Heart right ventricle (tissue), 16 donors: ENCODE measurements around the gene CHTOP. TPM values are rescaled to one million over a fixed set of nuclear protein-coding genes. Genes with fewer than 3 reads are reported as not detected.
A peak's percentile ranks its signal among the peaks of the same experiment; 100 is the strongest.
"Not testable (repeated sequence)": the region's sequence is repeated elsewhere in the genome, so short reads cannot be mapped to it uniquely, and the experiment has no call there.

Experiments
- ATAC-seq, 8 donors: fragments of 200-7000 bp; cut with Tn5 transposase; one replicate each; pipeline ENCODE4 v1.9.1; 2020; ENCODE audit warnings: mild to moderate bottlenecking in 8 of 8, moderate library complexity in 8 of 8, moderate number of reproducible peaks in 1 of 8
- DNase-seq, 2 donors: peaks; one replicate each; pipeline ENCODE4 v3.0.0-alpha.2; 2020
- H3K27ac ChIP-seq, 10 donors: fragments of 200-600 bp; sonication (generic) in 2 of 10; one replicate each; pipeline versions ENCODE4 v1.5.0 to v1.8.0; 2020 to 2022; ENCODE audit warnings: mild to moderate bottlenecking in 3 of 10
- H3K27me3 ChIP-seq, 7 donors: fragments of 200-600 bp; one replicate each; pipeline ENCODE4 v1.8.0; 2021 to 2022; ENCODE audit warnings: mild to moderate bottlenecking in 2 of 7
- H3K36me3 ChIP-seq, 9 donors: fragments of 200-600 bp; sonication (generic) in 1 of 9; one replicate each; pipeline versions ENCODE4 v1.5.0 to v1.8.0; 2020 to 2022; ENCODE audit warnings: mild to moderate bottlenecking in 2 of 9
- H3K4me1 ChIP-seq, 9 donors: fragments of 200-600 bp; sonication (generic) in 1 of 9; one replicate each; pipeline versions ENCODE4 v1.5.0 to v1.8.0; 2020 to 2022; ENCODE audit warnings: mild to moderate bottlenecking in 4 of 9
- H3K4me3 ChIP-seq, 10 donors: fragments of 200-600 bp; sonication (generic) in 2 of 10; one replicate each; pipeline versions ENCODE4 v1.5.0 to v1.8.0; 2020 to 2022; ENCODE audit warnings: mild to moderate bottlenecking in 7 of 10, moderate library complexity in 2 of 10
- H3K9me3 ChIP-seq, 11 donors: fragments of 200-600 bp in 10 of 11; sonication (generic) in 2 of 11; one replicate each; pipeline versions ENCODE4 v1.5.0 to v1.8.0; 2013 to 2022; ENCODE audit warnings: mild to moderate bottlenecking in 2 of 11, control low read depth in 1 of 11, moderate library complexity in 1 of 11
- CTCF ChIP-seq, 9 donors: fragments of 200-600 bp; sonication (generic) in 2 of 9; IDR thresholded peaks; one replicate each; pipeline versions ENCODE4 v1.5.0 to v1.8.0; 2021 to 2022; ENCODE audit warnings: antibody characterized with exemption in 9 of 9, mild to moderate bottlenecking in 5 of 9, moderate library complexity in 1 of 9
- WGBS, 2 donors: extraction: QIAGEN DNeasy Blood & Tissue Kit; methylation state at CpG; one replicate each; pipeline ENCODE4 v1.1.7; 2013; ENCODE audit warnings: inconsistent platforms in 1 of 2; 5-methylcytosine and 5-hydroxymethylcytosine counted together
- intact Hi-C, 10 donors: fragments of 100-400 bp; cut with DNase I; formaldehyde crosslinking; loops; one replicate each; pipeline versions ENCODE4 v1.11.1 to v1.14.2; 2022
- polyA plus RNA-seq, 2 donors: library from polyadenylated mRNA; stranded (reverse); fragments of 200-250 nt; gene quantifications; one replicate each; pipeline ENCODE4 v1.2.3, GENCODE V29; 2013
- total RNA-seq, 10 donors: library from RNA; stranded (reverse); fragmentation: NEBNext Ultra II Directional in 3 of 10; extraction: Animal tissue kit (Norgen Biotek cat#: 25700) in 3 of 10; gene quantifications; one replicate each; pipeline versions ENCODE4 v1.2.1 to v1.2.4, GENCODE V29; 2021 to 2023
- donor health status: Arrhythmogenic right ventricular cardiomyopathy.
- donor health status: ischemic (EF 13 %, LVEDD 7.1; RV severe dilation, severe dysfunction).
- donor health status: healthy with polysubstance abuse.
- donor health status: DM: no; HTN: yes; CAD: no.
- donor health status: DM: no; HTN: no; CAD: no.
- donor health status: ischemic (EF 25% LVEDD 6.9; RV normal size, moderate dysfunction).
- donor health status: ischemic (EF 25% LVEDD 5.7; RV mildly dilated, moderate dysfunction).
- donor health status: healthy.
- donor health status: DM: yes; HTN: yes; CAD: no.
- donor health status: Ischemic cardiomyopathy.
- donor health status: ischemic (EF 35%, LVEDD 5.7; RV mildly dilated, moderate dysfunction).
- donor health status: nonischemic (EF 11% LVEDD 7.7; RV severe dilation, severe dysfunction).
- donor health status: DM: yes; HTN: yes; CAD: no.
- donor health status: PGD.
- donor health status: ischemic (EF 29% LVEDD 5.4; RV normal size, mild dysfunction).
- donor health status: nonischemic (EF 23%, LVEDD 6.1; RV moderate dilation, normal function).

Gene CHTOP
- total and polyA plus RNA-seq, 12 donors = 61.6 to 95.5 (median 77.7) TPM

GRCh38 chr1:153587314-153587713 lies 46.6 kb upstream of the CHTOP start:
- intact Hi-C loops = loop anchor here in 1 of 10 donors (5.0 kb wide), 1 partner anchor 220 kb away; no protein-coding TSS in a partner anchor
- Histone ChIP-seq H3K36me3 (no peaks in the 10 kb centered on the region), H3K9me3 (no peaks in the 10 kb centered on the region), H3K27ac (no peak overlapping the region), H3K27me3 (no peaks in the 10 kb centered on the region), H3K4me1 (peaks cover 0 to 9% (median 0%) of the 10 kb centered on the region in 9 donors), H3K4me3 (no peak overlapping the region)
- WGBS, 2 donors = 30 to 34% methylated on average over 5 of the region's 5 CpGs
- ATAC-seq = peak in 3 of 8 donors; percentile 53 to 67 (median 55)
- TF ChIP-seq CTCF (IDR thresholded peaks at IDR 0.05) = no peak
- no peak for DNase-seq

- H3K36me3 ChIP-seq, ATAC-seq, H3K4me3 ChIP-seq, H3K9me3 ChIP-seq, H3K4me1 ChIP-seq, H3K27me3 ChIP-seq, DNase-seq, H3K27ac ChIP-seq: not testable (repeated sequence)
- 90 to 92% methylated on average over 10 of the region's 10 CpGs for WGBS, 2 donors
- intact Hi-C loops = loop anchor here in 1 of 10 donors (5.0 kb wide), 1 partner anchor 221 kb away; no protein-coding TSS in a partner anchor
Observed at GRCh38 chr1:153588033-153588432, 45.8 kb upstream of the CHTOP start.

GRCh38 chr1:153588482-153588881 lies 45.4 kb upstream of the CHTOP start:
- no peak for ATAC-seq
- Histone ChIP-seq H3K4me3 (no peak overlapping the region), H3K27me3 (no peaks in the 10 kb centered on the region), H3K36me3 (no peaks in the 10 kb centered on the region), H3K9me3 (no peaks in the 10 kb centered on the region), H3K27ac (no peak overlapping the region), H3K4me1 (peaks cover 0 to 9% (median 0%) of the 10 kb centered on the region in 9 donors)
- no peak for DNase-seq
- 74 to 82% methylated on average over 2 of the region's 2 CpGs for WGBS, 2 donors
- intact Hi-C loops = loop anchor here in 1 of 10 donors (5.0 kb wide), 1 partner anchor 221 kb away; no protein-coding TSS in a partner anchor
- no peak for TF ChIP-seq CTCF (IDR thresholded peaks at IDR 0.05)

GRCh38 chr1:153592748-153593147 lies 41.1 kb upstream of the CHTOP start:
- H3K27ac ChIP-seq = no peak overlapping the region
- WGBS, 2 donors = 67 to 70% methylated on average over 4 of the region's 4 CpGs
- intact Hi-C loops = no loop called here
- peaks cover 0 to 1% (median 0%) of the 10 kb centered on the region in 9 donors for H3K4me1 ChIP-seq
- no peak overlapping the region for H3K4me3 ChIP-seq
- no peaks in the 10 kb centered on the region for H3K36me3 ChIP-seq
- H3K9me3 ChIP-seq = no peaks in the 10 kb centered on the region
- no peak for TF ChIP-seq CTCF (IDR thresholded peaks at IDR 0.05)
- DNase-seq = no peak
- no peaks in the 10 kb centered on the region for H3K27me3 ChIP-seq
- no peak for ATAC-seq

GRCh38 chr1:153597206-153597605 lies 36.7 kb upstream of the CHTOP start:
- peaks cover 0 to 19% (median 3%) of the 10 kb centered on the region in 9 donors for H3K4me1 ChIP-seq
- no peaks in the 10 kb centered on the region for H3K9me3 ChIP-seq
- peaks cover 0 to 8% (median 0%) of the 10 kb centered on the region in 9 donors for H3K36me3 ChIP-seq
- H3K27ac ChIP-seq = no peak overlapping the region
- no peak overlapping the region for H3K4me3 ChIP-seq
- no peak for ATAC-seq
- H3K27me3 ChIP-seq = no peaks in the 10 kb centered on the region
- WGBS, 2 donors = 91% methylated on average over 6 of the region's 6 CpGs
- DNase-seq = no peak
- intact Hi-C loops = no loop called here
- TF ChIP-seq CTCF (IDR thresholded peaks at IDR 0.05) = no peak
